ENCODE measurements around the gene MAN2B2.

MAN2B2 gene

GRCh38 chr4:6546681-6547447, 28.1 kb upstream of the MAN2B2 start:
- DNase-seq (ENCODE audit: low read depth), result peak; percentile 20

- no peak for DNase-seq (ENCODE audit: low read depth)
Observed at GRCh38 chr4:6548201-6548881, 26.6 kb upstream of the MAN2B2 start.

- DNase-seq (ENCODE audit: low read depth), result no peak
Observed at GRCh38 chr4:6548882-6549230, 26.1 kb upstream of the MAN2B2 start.

GRCh38 chr4:6549445-6549844, 25.5 kb upstream of the MAN2B2 start:
- DNase-seq (ENCODE audit: low read depth), result no peak

- no peak for DNase-seq (ENCODE audit: low read depth)
Observed at GRCh38 chr4:6549890-6550620, 24.9 kb upstream of the MAN2B2 start.

GRCh38 chr4:6550821-6551220, 24.2 kb upstream of the MAN2B2 start:
- no peak for DNase-seq (ENCODE audit: low read depth)

GRCh38 chr4:6551660-6552059, 23.3 kb upstream of the MAN2B2 start:
- no peak for DNase-seq (ENCODE audit: low read depth)

- no peak for DNase-seq (ENCODE audit: low read depth)
Observed at GRCh38 chr4:6555519-6555918, 19.5 kb upstream of the MAN2B2 start.

GRCh38 chr4:6556263-6556662, 18.7 kb upstream of the MAN2B2 start:
- no peak for DNase-seq (ENCODE audit: low read depth)

GRCh38 chr4:6557185-6557584, 17.8 kb upstream of the MAN2B2 start:
- no peak for DNase-seq (ENCODE audit: low read depth)

GRCh38 chr4:6557856-6558255, 17.1 kb upstream of the MAN2B2 start:
- no peak for DNase-seq (ENCODE audit: low read depth)

- DNase-seq (ENCODE audit: low read depth), result no peak
Observed at GRCh38 chr4:6560416-6561172, 14.4 kb upstream of the MAN2B2 start.

- no peak for DNase-seq (ENCODE audit: low read depth)
Observed at GRCh38 chr4:6561173-6561516, 13.8 kb upstream of the MAN2B2 start.

GRCh38 chr4:6561706-6562371, 13.2 kb upstream of the MAN2B2 start:
- DNase-seq (ENCODE audit: low read depth), result no peak

GRCh38 chr4:6562931-6563901, 11.8 kb upstream of the MAN2B2 start:
- DNase-seq (ENCODE audit: low read depth), result no peak

GRCh38 chr4:6563935-6564645, 10.9 kb upstream of the MAN2B2 start:
- no peak for DNase-seq (ENCODE audit: low read depth)

GRCh38 chr4:6565691-6566390, 9.1 kb upstream of the MAN2B2 start:
- DNase-seq (ENCODE audit: low read depth), result no peak

GRCh38 chr4:6566391-6567190, 8.4 kb upstream of the MAN2B2 start:
- no peak for DNase-seq (ENCODE audit: low read depth)

GRCh38 chr4:6567218-6567617, 7.8 kb upstream of the MAN2B2 start:
- no peak for DNase-seq (ENCODE audit: low read depth)
